ENCODE data around the gene GNG8.

Gene GNG8

DNA sequence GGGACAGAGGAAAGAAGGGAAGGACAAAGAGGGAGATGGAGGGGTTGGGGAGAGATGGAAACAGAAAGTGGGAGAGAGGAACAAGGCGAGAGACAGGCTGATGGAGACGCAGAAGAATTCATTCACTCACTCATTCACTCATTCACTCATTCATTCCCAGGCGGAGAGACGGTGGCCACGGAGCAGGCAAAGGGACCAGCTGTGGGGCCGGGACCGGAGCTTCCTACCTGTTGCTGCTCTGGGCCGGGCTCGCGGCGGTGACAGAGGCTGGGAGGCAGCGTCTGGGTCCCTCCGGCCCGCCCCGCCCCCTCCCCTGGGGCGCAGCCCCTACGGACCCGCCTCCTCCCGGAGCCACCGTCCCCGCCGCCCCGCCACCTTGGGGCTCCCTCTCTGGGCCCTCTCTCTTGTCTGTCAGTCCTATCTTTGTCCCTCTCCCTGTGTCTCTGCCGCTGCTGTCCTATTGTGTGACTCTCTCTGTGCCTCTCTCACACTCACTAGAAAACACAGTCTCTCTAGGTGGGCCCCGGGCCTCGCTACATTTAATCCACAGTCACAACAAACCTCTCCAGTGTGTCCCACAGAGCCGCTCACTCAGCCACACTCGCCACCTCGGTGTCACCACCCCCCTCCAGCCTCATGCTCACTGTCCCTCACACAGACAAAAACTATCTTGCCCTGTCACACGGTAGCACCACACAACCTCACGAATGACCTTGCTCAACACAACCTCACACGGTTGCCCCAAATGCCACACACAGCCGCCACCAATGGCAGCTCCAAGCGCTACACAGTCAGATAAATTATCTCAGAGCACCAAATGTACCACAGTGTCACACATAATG, at the start of gene GNG8:
TSS of gene GNG8 (minus strand) at position 283 of the 842 bp plus-strand sequence. CDS start 1,520 bp downstream, outside the sequence.
- ChIA-PET CTCF (interaction anchor here (0.6 to 2.0 kb wide), 3 partner anchors 8 to 38 kb away, joined by 3 to 32 read pairs (median 5); partner anchors contain the start of gene DACT3), POLR2A (interaction anchor here (0.6 kb wide), 1 partner anchor 35 kb away, joined by 3 read pairs; the partner anchor contains the start of gene CALM3)
- H3K9me3 ChIP-seq (ENCODE audit: control insufficient read depth, insufficient read depth, low read depth, low read length), result no peaks in the 10 kb centered on the region
- no peaks in the 10 kb centered on the region for H3K36me3 ChIP-seq (ENCODE audit: control insufficient read depth in 2 of 2, insufficient read depth in 1 of 2, low read length in 2 of 2)
- H3K4me3 ChIP-seq (ENCODE audit: low read depth, low read length), result no peak within 1 kb of the TSS
- peaks cover 3% of the 10 kb centered on the region; the same call in 1 of the 2 replicates for H3K4me1 ChIP-seq (ENCODE audit: control insufficient read depth, insufficient read depth, low read length)
- no peak within 1 kb of the TSS for H3K27ac ChIP-seq (ENCODE audit: extremely low read depth, low read depth, low read length)
- TF ChIP-seq, protein P1, sequence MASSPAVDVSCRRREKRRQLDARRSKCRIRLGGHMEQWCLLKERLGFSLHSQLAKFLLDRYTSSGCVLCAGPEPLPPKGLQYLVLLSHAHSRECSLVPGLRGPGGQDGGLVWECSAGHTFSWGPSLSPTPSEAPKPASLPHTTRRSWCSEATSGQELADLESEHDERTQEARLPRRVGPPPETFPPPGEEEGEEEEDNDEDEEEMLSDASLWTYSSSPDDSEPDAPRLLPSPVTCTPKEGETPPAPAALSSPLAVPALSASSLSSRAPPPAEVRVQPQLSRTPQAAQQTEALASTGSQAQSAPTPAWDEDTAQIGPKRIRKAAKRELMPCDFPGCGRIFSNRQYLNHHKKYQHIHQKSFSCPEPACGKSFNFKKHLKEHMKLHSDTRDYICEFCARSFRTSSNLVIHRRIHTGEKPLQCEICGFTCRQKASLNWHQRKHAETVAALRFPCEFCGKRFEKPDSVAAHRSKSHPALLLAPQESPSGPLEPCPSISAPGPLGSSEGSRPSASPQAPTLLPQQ (tag by site-specific recombination; IDR thresholded peaks at IDR 0.05), result peak; percentile 87
- TF ChIP-seq ZNF629 (tag by site-specific recombination; IDR thresholded peaks at IDR 0.05), result no peak
- peak; percentile 83 for TF ChIP-seq PRDM1 (tag by site-specific recombination; IDR thresholded peaks at IDR 0.05)
- TF ChIP-seq, protein P2, sequence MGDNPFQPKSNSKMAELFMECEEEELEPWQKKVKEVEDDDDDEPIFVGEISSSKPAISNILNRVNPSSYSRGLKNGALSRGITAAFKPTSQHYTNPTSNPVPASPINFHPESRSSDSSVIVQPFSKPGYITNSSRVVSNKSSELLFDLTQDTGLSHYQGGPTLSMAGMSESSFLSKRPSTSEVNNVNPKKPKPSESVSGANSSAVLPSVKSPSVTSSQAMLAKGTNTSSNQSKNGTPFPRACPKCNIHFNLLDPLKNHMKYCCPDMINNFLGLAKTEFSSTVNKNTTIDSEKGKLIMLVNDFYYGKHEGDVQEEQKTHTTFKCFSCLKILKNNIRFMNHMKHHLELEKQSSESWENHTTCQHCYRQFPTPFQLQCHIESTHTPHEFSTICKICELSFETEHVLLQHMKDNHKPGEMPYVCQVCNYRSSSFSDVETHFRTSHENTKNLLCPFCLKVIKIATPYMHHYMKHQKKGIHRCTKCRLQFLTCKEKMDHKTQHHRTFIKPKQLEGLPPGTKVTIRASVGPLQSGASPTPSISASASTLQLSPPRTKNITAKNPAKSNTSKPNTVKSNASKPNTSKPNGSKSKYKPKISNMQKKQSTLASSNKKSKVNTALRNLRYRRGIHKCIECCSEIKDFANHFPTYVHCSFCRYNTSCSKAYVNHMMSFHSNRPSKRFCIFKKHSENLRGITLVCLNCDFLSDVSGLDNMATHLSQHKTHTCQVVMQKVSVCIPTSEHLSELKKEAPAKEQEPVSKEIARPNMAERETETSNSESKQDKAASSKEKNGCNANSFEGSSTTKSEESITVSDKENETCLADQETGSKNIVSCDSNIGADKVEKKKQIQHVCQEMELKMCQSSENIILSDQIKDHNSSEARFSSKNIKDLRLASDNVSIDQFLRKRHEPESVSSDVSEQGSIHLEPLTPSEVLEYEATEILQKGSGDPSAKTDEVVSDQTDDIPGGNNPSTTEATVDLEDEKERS (tag by site-specific recombination; IDR thresholded peaks at IDR 0.05), result no peak
- no peak for TF ChIP-seq ZNF404 (tag by site-specific recombination; IDR thresholded peaks at IDR 0.05)
- no peak for TF ChIP-seq ZNF350 (tag by site-specific recombination; IDR thresholded peaks at IDR 0.05)
- no peak for TF ChIP-seq ZNF10 (tag by site-specific recombination; IDR thresholded peaks at IDR 0.05)
- no peak for TF ChIP-seq ZSCAN16 (tag by site-specific recombination; IDR thresholded peaks at IDR 0.05)
- peak; percentile 92 for TF ChIP-seq SCRT2 (tag by site-specific recombination; IDR thresholded peaks at IDR 0.05)
- peak; percentile 89 for TF ChIP-seq ZNF366 (tag by site-specific recombination; conservative IDR thresholded peaks at IDR 0.05)
- TF ChIP-seq, protein P3, sequence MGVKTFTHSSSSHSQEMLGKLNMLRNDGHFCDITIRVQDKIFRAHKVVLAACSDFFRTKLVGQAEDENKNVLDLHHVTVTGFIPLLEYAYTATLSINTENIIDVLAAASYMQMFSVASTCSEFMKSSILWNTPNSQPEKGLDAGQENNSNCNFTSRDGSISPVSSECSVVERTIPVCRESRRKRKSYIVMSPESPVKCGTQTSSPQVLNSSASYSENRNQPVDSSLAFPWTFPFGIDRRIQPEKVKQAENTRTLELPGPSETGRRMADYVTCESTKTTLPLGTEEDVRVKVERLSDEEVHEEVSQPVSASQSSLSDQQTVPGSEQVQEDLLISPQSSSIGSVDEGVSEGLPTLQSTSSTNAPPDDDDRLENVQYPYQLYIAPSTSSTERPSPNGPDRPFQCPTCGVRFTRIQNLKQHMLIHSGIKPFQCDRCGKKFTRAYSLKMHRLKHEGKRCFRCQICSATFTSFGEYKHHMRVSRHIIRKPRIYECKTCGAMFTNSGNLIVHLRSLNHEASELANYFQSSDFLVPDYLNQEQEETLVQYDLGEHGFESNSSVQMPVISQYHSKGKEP (tag by site-specific recombination; IDR thresholded peaks at IDR 0.05), result no peak
- TF ChIP-seq ZNF549 (tag by site-specific recombination; IDR thresholded peaks at IDR 0.05), result no peak
- peak; percentile 64; the same call in 1 of the 2 replicates for TF ChIP-seq SCRT1 (tag by site-specific recombination; IDR thresholded peaks at IDR 0.05; ENCODE audit: borderline replicate concordance)
- TF ChIP-seq, protein P4, sequence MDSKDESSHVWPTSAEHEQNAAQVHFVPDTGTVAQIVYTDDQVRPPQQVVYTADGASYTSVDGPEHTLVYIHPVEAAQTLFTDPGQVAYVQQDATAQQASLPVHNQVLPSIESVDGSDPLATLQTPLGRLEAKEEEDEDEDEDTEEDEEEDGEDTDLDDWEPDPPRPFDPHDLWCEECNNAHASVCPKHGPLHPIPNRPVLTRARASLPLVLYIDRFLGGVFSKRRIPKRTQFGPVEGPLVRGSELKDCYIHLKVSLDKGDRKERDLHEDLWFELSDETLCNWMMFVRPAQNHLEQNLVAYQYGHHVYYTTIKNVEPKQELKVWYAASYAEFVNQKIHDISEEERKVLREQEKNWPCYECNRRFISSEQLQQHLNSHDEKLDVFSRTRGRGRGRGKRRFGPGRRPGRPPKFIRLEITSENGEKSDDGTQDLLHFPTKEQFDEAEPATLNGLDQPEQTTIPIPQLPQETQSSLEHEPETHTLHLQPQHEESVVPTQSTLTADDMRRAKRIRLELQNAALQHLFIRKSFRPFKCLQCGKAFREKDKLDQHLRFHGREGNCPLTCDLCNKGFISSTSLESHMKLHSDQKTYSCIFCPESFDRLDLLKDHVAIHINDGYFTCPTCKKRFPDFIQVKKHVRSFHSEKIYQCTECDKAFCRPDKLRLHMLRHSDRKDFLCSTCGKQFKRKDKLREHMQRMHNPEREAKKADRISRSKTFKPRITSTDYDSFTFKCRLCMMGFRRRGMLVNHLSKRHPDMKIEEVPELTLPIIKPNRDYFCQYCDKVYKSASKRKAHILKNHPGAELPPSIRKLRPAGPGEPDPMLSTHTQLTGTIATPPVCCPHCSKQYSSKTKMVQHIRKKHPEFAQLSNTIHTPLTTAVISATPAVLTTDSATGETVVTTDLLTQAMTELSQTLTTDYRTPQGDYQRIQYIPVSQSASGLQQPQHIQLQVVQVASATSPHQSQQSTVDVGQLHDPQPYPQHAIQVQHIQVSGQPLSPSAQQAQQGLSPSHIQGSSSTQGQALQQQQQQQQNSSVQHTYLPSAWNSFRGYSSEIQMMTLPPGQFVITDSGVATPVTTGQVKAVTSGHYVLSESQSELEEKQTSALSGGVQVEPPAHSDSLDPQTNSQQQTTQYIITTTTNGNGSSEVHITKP (tag by site-specific recombination; IDR thresholded peaks at IDR 0.05), result no peak
- peak; percentile 85 for TF ChIP-seq ZFP69B (tag by site-specific recombination; IDR thresholded peaks at IDR 0.05)
- no peak for TF ChIP-seq ZBTB17 (tag by site-specific recombination; IDR thresholded peaks at IDR 0.05)
- no peak for TF ChIP-seq ZNF324 (tag by site-specific recombination; IDR thresholded peaks at IDR 0.05)
- no peak for TF ChIP-seq ZNF768 (tag by site-specific recombination; IDR thresholded peaks at IDR 0.05)
- TF ChIP-seq, protein P5, sequence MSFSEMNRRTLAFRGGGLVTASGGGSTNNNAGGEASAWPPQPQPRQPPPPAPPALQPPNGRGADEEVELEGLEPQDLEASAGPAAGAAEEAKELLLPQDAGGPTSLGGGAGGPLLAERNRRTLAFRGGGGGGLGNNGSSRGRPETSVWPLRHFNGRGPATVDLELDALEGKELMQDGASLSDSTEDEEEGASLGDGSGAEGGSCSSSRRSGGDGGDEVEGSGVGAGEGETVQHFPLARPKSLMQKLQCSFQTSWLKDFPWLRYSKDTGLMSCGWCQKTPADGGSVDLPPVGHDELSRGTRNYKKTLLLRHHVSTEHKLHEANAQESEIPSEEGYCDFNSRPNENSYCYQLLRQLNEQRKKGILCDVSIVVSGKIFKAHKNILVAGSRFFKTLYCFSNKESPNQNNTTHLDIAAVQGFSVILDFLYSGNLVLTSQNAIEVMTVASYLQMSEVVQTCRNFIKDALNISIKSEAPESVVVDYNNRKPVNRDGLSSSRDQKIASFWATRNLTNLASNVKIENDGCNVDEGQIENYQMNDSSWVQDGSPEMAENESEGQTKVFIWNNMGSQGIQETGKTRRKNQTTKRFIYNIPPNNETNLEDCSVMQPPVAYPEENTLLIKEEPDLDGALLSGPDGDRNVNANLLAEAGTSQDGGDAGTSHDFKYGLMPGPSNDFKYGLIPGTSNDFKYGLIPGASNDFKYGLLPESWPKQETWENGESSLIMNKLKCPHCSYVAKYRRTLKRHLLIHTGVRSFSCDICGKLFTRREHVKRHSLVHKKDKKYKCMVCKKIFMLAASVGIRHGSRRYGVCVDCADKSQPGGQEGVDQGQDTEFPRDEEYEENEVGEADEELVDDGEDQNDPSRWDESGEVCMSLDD (tag by site-specific recombination; IDR thresholded peaks at IDR 0.05), result no peak
- TF ChIP-seq GLIS1 (tag by site-specific recombination; IDR thresholded peaks at IDR 0.05), result no peak
- no peak for TF ChIP-seq ZXDB (tag by site-specific recombination; IDR thresholded peaks at IDR 0.05)
- no peak for TF ChIP-seq ZNF19 (tag by site-specific recombination; IDR thresholded peaks at IDR 0.05; ENCODE audit: low read depth)
- no peak for TF ChIP-seq HOXA7 (CRISPR knock-in tag; IDR thresholded peaks at IDR 0.05; ENCODE audit: borderline replicate concordance)
- TF ChIP-seq ZNF24 (tag by site-specific recombination; IDR thresholded peaks at IDR 0.05), result peak; percentile 96
- no peak for TF ChIP-seq ZNF16 (tag by site-specific recombination; IDR thresholded peaks at IDR 0.05; ENCODE audit: low read depth)
- TF ChIP-seq KLF10 (tag by site-specific recombination; IDR thresholded peaks at IDR 0.05), result no peak

All from HEK293 (cell line).